DOHH2 (cell line): ENCODE data around the gene ROBO2.

Experiments
- H3F3A ChIP-seq: fragments of 200-600 bp; sonication (generic), shearing (Covaris generic); 2 replicates; pipeline ENCODE4 v1.6.0; 2016; ENCODE audit warnings: antibody characterized with exemption, mild to moderate bottlenecking; ENCODE audit not compliant: control insufficient read depth, insufficient read depth
- H3K27ac ChIP-seq: fragments of 200-600 bp; sonication (generic); 2 replicates; pipeline ENCODE4 v1.5.1; 2014; ENCODE audit warnings: low read depth, mild to moderate bottlenecking, low read length, moderate library complexity
- H3K27me3 ChIP-seq: fragments of 200-600 bp; sonication (generic); 2 replicates; pipeline ENCODE4 v1.6.1; 2014; ENCODE audit warnings: mild to moderate bottlenecking, low read length, mixed read lengths; ENCODE audit not compliant: control insufficient read depth
- H3K36me3 ChIP-seq: fragments of 200-600 bp; sonication (generic); 2 replicates; pipeline ENCODE4 v1.6.1; 2014; ENCODE audit warnings: mild to moderate bottlenecking, low read length, moderate library complexity, mixed read lengths; ENCODE audit not compliant: control insufficient read depth
- H3K4me1 ChIP-seq: fragments of 200-600 bp; sonication (generic); 2 replicates; pipeline ENCODE4 v1.6.1; 2014; ENCODE audit warnings: mild to moderate bottlenecking, low read length, mixed read lengths; ENCODE audit not compliant: control insufficient read depth
- H3K4me2 ChIP-seq: fragments of 200-600 bp; sonication (generic); 2 replicates; pipeline ENCODE4 v1.6.0; 2014; ENCODE audit warnings: mild to moderate bottlenecking, low read length, moderate library complexity
- H3K4me3 ChIP-seq: fragments of 200-600 bp; sonication (generic); 2 replicates; pipeline ENCODE4 v1.5.1; 2014; ENCODE audit warnings: mild to moderate bottlenecking, low read length, mixed read lengths
- H3K79me2 ChIP-seq: fragments of 200-600 bp; sonication (generic); 2 replicates; pipeline ENCODE4 v1.6.1; 2014; ENCODE audit warnings: mild to moderate bottlenecking, low read length, mixed read lengths; ENCODE audit not compliant: control insufficient read depth
- H3K9me2 ChIP-seq: fragments of 200-600 bp; sonication (generic); replicated peaks from 2 replicates; pipeline ENCODE4 v1.6.1; 2014; ENCODE audit warnings: mild to moderate bottlenecking, low read length, mixed read lengths; ENCODE audit not compliant: control insufficient read depth
- H3K9me3 ChIP-seq: fragments of 200-600 bp; sonication (generic); 2 replicates; pipeline ENCODE4 v1.6.1; 2014; ENCODE audit warnings: antibody characterized with exemption, low read length, mixed read lengths; ENCODE audit not compliant: control insufficient read depth, insufficient read depth
- H4K20me1 ChIP-seq: fragments of 200-600 bp; sonication (generic); 2 replicates; pipeline ENCODE4 v1.6.0; 2014; ENCODE audit warnings: low read depth, mild to moderate bottlenecking, antibody characterized with exemption, low read length, moderate library complexity; ENCODE audit not compliant: control insufficient read depth, insufficient read depth
- EZH2phosphoT487 ChIP-seq: fragments of 200-600 bp; sonication (generic); IDR thresholded peaks from 2 replicates; pipeline ENCODE4 v1.6.1; 2017; ENCODE audit warnings: borderline replicate concordance, mild to moderate bottlenecking, antibody characterized with exemption, low read length, moderate library complexity, mixed read lengths
- TF ChIP-seq, protein P1 (sequence below): fragments of 200-600 bp; sonication (generic); IDR thresholded peaks from one replicate; pipeline ENCODE4 v1.5.1; 2014; ENCODE audit warnings: antibody characterized with exemption, mild to moderate bottlenecking, low read depth, low read length; ENCODE audit not compliant: poor library complexity, severe bottlenecking

ROBO2 gene

GRCh38 chr3:77051591-77051990, 11.7 kb downstream of the ROBO2 start:
- no peaks in the 10 kb centered on the region for H3K36me3 ChIP-seq
- no peaks in the 10 kb centered on the region for H3K9me2 ChIP-seq
- H4K20me1 ChIP-seq = no peaks in the 10 kb centered on the region
- no peaks in the 10 kb centered on the region for H3K27me3 ChIP-seq
- H3K4me1 ChIP-seq = no peaks in the 10 kb centered on the region
- H3K27ac ChIP-seq = no peak overlapping the region
- H3K9me3 ChIP-seq = no peaks in the 10 kb centered on the region
- TF ChIP-seq EZH2phosphoT487 = no peak
- TF ChIP-seq, protein P1, sequence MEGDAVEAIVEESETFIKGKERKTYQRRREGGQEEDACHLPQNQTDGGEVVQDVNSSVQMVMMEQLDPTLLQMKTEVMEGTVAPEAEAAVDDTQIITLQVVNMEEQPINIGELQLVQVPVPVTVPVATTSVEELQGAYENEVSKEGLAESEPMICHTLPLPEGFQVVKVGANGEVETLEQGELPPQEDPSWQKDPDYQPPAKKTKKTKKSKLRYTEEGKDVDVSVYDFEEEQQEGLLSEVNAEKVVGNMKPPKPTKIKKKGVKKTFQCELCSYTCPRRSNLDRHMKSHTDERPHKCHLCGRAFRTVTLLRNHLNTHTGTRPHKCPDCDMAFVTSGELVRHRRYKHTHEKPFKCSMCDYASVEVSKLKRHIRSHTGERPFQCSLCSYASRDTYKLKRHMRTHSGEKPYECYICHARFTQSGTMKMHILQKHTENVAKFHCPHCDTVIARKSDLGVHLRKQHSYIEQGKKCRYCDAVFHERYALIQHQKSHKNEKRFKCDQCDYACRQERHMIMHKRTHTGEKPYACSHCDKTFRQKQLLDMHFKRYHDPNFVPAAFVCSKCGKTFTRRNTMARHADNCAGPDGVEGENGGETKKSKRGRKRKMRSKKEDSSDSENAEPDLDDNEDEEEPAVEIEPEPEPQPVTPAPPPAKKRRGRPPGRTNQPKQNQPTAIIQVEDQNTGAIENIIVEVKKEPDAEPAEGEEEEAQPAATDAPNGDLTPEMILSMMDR = no peak
- H3F3A ChIP-seq = no peaks in the 10 kb centered on the region
- H3K79me2 ChIP-seq = no peaks in the 10 kb centered on the region
- H3K4me2 ChIP-seq = no peak overlapping the region
- H3K4me3 ChIP-seq = no peak overlapping the region

DNA sequence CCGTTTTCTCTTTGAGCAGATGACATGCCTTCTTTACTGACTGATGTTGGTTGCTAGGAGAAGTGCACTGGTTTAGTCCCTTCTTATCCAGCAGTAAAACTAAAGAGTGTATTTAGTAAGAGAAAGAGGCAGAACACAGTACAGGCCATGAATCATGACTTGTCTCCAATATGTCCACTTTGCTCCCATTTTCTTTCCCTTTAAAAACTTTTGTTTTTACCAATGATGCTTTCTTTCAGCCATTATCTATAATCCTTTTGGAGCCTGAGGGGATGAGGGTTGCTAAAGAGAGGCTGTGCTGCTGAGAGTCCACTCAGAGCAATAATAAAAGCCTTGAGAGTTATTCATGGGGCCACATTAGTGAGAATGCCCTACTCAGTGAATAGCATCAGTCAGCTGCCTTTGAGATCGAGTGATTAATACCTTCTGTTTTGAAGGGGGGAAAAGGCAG, 12.2 kb downstream of the ROBO2 start:
- Histone ChIP-seq H3K4me3 (no peak overlapping the region), H3K27me3 (no peaks in the 10 kb centered on the region), H4K20me1 (no peaks in the 10 kb centered on the region), H3F3A (no peaks in the 10 kb centered on the region), H3K4me1 (no peaks in the 10 kb centered on the region), H3K9me2 (no peaks in the 10 kb centered on the region), H3K27ac (no peak overlapping the region), H3K36me3 (no peaks in the 10 kb centered on the region), H3K9me3 (no peaks in the 10 kb centered on the region), H3K4me2 (no peak overlapping the region), H3K79me2 (no peaks in the 10 kb centered on the region)
- TF ChIP-seq, protein P1 = no peak
- no peak for TF ChIP-seq EZH2phosphoT487

GRCh38 chr3:77052733-77053670, 13.1 kb downstream of the ROBO2 start:
- Histone ChIP-seq H3K4me3 (no peak overlapping the region), H3K79me2 (no peaks in the 10 kb centered on the region), H3K4me2 (no peak overlapping the region), H3K4me1 (no peaks in the 10 kb centered on the region), H3K27ac (no peak overlapping the region), H3K27me3 (no peaks in the 10 kb centered on the region), H3K9me3 (no peaks in the 10 kb centered on the region), H3F3A (no peaks in the 10 kb centered on the region), H3K36me3 (no peaks in the 10 kb centered on the region), H3K9me2 (no peaks in the 10 kb centered on the region), H4K20me1 (no peaks in the 10 kb centered on the region)
- TF ChIP-seq, protein P1 = no peak
- no peak for TF ChIP-seq EZH2phosphoT487
